HG03558 (cell line): ENCODE measurements around the gene MEF2B.
"Not testable (repeated sequence)": the region's sequence is repeated elsewhere in the genome, so short reads cannot be mapped to it uniquely, and the experiment has no call there.

Source experiments
- ATAC-seq: cut with Tn5 transposase; IDR thresholded peaks from one replicate; pipeline ENCODE4 v1.9.1; 2021; ENCODE audit warnings: moderate number of reproducible peaks; ENCODE audit not compliant: unreplicated experiment; ENCODE audit errors: extremely low read depth

The MEF2B gene

GRCh38 chr19:19160461-19161035 lies 9.5 kb downstream of the MEF2B start:
- ATAC-seq = no peak

- ATAC-seq = no peak
These were observed 10.5 kb downstream of the MEF2B start for GRCh38 chr19:19159534-19159933.

DNA sequence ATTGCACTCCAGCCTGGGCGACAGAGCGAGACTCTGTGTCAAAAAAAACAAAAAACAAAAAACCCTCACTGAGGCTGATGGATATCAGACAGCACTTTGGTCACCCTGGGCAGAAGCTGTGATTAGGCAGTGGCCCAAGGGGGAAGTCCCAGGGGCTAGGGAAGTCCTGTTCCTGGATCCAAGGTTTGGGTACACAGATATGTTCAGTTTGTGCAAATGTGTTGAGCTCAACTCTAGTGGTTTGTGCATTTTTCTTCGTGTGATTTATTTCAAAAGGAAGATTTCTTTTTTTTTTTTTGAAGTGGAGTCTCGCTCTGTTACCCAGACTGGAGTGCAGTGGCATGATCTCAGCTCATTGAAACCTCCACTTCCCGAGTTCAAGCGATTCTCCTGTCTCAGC lies 12.3 kb downstream of the MEF2B start:
- ATAC-seq = no peak

DNA sequence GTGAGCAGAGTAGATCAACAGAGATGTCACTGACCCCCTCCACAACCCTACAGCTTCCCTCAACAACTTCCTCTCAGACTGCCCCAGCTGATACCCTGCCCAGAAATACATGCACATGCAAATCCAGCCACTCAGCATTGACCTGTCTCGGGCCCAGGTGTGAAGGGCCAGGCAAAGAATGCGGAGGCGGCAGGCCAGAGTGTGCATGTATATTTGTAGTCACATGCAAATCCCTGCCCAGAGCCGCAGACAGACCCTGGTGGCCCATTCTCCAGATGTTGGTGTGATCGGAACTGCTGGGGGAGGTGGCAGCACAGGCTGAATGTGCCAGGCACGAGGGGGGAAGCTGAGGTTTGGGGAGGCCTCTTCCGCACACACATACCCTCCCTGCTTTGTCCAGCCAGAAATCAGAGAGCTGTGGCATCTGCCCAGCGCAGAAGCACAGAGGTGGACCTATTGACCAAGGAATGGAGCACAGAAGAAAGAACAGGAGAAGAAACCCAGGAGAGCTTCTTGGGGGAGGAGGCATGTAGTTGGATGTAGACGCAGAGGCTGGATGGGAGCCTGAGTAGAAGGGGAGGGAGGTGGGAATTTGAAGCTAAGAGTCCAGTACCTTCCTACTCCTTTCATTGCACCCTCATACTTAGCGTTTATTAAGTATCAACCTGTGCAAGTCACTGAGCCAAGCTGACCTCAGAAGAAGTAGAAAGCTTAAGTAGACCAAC lies 14.4 kb downstream of the MEF2B start:
- no peak for ATAC-seq

DNA sequence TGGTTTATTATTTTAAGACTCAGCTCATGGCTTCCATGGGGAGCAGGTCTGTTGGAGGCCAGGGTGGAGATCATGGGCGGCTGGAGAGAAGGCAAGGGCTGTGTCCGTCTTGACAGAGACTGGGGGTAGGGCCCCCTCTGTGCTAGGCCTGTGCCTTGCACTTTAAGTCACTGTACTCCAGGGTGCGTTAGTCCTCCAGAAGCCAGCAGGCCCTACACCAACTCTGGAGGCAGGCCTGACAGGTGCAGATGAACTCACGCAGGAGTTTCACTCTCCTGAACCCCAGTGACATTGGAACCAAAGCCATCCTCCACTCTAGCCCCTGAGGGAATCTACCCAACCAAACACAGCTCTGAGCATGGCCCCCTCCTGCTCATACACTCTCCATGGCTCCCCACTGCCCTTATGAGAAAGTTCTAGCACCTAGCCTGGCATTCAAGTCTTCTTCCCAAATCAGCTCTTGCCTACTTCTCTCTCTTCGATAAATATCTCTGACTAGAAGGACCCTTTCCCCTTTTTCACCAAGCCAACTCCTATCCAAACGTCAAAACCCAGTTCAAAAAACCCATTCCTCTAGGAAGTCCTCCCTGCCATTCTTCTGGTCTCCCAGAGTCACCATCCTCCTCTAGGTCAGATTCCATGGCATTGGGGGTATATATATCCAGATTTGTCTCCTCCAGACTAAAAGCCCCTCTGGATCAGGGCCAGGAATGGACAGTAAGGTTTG lies 15.1 kb downstream of the MEF2B start:
- ATAC-seq = no peak

DNA sequence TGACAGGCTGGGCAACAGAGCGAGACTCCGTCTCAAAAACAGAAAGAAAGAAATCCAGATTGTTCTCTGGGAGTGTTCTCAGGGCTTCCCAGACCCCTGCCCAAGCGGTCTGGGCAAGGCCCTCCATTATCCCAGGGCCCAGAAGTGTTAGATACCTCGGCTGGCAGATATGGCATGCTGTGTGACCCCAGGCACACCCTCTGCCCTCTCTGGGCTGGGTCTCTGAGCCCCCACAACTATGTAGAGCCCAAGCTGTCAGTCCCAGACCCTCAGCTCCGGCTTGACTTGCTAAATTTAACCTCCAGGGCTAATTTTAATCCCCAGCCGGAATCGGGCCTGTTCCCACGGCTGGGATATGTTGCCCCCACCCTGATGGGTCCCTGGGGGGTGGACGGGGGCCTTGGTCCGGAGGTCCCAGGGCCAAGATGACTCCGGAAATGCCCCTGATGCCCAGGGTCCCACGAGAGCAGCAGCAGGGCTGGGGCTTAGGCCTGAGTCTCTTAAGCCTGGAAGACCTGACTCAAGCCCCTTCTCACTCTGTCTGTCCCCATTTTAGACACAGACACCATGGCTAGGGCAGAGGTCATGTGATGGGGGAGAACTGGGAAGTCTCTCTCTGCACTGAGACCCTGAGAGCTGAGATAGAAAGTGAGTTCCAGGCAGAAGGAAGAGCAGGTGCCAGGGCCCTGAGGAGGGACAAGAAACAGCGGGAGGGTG lies 17.2 kb downstream of the MEF2B start:
- ATAC-seq = no peak

DNA sequence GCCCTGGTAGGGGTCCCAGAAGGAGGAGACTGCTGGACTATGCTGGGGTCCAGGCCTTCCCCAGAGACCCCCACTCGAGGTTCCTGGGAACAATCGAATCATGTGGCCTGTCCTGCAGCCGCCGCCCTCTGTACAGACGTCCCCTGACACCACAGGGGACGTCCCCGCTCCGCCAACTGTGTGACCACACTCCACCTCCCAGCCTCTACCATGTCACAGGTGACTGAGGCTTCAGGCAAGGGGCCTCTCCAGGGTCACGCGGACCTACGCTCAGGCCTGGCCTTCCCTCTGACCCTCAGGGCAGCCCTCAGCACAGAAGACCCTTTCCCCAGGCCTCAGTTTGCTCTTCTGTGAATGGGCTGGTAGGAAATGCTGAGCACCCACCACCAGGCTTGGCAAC lies 18.6 kb downstream of the MEF2B start:
- peak; percentile 45 for ATAC-seq

- ATAC-seq = no peak
These were observed 20.6 kb downstream of the MEF2B start for GRCh38 chr19:19149435-19149834.

- ATAC-seq = not testable (repeated sequence)
These were observed 21.6 kb downstream of the MEF2B start for GRCh38 chr19:19148504-19148903.

GRCh38 chr19:19147344-19147743 lies 22.7 kb downstream of the MEF2B start:
- no peak for ATAC-seq

GRCh38 chr19:19146865-19147264 lies 23.2 kb downstream of the MEF2B start:
- no peak for ATAC-seq

DNA sequence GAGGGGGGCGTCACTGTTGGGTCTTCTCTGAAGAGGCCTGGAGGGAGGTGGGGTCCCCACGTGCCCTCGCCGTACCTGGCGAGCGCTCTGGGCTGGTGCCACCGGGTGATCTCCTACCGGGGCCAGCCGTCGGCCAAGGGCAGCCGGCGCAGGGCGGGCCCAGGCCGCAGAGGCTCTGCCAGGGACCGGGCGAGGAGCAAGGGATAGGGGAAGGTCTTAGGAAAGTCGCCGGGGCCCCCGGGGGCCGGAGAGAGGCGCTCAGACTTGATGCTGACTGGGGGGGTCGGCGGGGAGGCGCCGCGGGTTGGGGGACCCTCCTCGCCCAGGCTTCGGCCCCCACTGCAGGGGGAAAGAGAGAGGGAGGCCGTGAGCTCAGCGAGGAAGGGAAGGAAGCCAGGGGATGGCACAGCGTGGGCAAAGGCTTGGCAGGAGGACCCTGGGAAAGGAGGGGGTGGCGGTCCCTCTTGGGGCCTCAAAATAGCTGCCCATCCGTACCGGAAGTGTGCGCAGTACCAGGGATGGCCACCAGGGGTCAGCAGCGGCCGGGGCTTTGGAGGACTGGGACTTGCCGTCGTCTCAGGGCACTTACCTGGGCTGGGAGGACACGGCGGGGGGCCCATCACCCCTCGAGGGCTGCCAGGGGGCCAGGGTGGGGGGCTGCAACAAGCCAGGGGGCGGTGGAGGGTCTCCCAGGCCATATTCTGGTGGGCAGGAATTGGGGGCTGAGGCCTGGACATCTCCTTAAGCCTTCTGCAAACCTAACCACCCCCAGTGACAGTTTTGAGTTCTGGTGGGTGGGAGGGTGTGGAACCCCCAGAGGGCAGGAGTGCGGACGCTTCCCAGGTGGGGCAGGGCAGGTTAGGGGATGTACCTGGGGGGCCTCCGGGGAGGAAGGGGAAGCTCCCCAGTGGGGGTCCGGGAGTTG lies 24.1 kb downstream of the MEF2B start:
- ATAC-seq = no peak

- no peak for ATAC-seq
These were observed 24.8 kb downstream of the MEF2B start for GRCh38 chr19:19145281-19145680.

DNA sequence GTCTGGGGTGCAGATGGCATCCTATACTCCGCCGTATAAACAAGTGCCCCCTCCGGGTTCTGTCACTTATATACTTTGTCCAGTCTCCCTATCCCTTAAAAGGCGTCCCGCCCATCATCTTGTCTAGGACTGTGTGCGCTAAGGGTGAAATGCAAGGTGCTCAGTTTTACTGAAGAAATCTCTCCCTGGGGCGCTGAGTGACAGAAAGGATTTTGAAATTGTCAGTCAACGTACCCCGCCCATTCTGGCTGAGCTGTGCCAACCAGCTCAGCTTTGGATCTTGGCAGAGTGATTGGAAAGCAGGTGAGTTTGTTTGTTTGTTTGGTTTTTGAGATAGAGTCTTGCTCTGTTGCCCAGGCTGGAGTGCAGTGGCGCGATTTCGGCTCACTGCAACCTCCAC lies 27.7 kb downstream of the MEF2B start:
- no peak for ATAC-seq

DNA sequence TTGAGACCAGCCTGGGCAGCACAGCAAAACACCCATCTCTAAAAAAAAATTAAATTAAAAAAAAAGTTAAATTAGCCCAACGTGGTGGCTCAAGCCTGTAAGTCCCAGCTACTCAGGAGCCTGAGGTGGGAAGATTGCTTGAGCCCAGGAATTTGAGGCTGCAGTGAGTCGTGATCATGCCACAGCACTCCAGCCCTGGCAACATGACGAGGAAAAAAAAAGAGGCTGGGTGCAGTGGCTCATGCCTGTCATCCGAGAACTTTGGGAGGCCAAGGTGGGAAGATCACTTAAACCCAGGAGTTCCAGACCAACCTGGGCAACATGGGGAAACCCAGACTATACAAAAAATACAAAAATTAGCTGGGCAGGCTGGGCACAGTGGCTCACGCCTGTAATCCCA lies 29.6 kb downstream of the MEF2B start:
- ATAC-seq = no peak

DNA sequence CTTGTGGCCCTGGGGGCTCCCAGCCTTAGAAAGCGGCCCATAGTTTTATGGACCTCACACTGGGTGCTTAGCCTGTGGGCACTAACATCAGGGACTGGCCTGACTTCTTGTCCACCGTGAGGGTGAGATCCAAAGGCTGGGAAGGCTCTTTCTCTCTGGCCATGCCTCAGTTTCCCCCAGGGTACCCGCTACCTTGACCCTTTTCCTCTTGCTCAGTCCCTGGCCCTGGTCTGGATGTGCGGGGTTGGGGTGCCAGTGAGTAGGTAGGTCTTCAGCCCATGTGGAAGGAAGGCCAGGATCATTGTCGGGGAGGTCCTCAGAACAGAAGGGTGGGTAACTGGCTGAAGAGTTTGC lies 30.2 kb downstream of the MEF2B start:
- no peak for ATAC-seq

DNA sequence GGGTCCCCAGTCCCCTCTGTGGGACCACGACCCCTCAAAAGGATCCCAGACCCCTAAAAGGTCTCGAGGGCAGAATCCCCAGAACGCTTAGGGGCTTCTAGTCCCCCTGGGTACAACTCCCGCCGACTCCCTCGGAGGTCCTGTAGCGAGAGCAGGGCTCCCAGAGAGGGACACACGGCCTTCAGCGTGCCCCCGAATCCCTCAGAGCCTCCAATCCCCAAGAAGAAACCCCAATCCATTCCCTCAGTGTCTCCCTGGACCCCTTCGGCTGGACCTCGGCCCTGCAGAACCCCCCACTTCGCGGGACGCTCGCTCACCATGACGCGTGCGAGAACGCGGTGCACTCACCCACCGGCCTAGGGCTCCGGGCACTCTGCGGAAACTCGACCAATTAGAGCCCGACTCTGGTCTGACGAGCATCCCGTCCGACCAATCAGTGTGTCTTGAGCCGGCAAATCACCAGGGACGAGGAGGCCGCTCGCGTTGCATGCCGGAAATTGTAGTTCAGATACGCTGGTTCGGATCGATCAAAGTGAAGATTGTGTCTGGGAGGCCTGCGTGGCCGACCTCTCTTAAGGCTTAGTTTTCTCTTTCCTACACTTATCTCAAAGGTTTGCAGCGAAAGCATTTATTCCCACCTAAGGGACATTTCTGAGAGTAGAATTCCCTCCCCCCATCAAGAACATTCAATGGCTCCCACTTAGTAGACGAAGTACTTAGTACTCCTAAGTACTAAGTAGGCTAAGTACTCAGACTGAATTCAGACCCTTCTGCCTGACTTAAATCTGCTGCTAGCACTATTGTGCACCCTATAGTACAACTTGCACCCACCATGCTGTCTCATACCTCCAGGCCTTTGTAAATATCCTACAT lies 31.7 kb downstream of the MEF2B start, which contains the start of gene TMEM161A:
TMEM161A (minus strand) TSS at position 370 of the 873 bp plus-strand sequence; CDS start at position 320, 50 bp downstream.
- peak; percentile 87 for ATAC-seq

DNA sequence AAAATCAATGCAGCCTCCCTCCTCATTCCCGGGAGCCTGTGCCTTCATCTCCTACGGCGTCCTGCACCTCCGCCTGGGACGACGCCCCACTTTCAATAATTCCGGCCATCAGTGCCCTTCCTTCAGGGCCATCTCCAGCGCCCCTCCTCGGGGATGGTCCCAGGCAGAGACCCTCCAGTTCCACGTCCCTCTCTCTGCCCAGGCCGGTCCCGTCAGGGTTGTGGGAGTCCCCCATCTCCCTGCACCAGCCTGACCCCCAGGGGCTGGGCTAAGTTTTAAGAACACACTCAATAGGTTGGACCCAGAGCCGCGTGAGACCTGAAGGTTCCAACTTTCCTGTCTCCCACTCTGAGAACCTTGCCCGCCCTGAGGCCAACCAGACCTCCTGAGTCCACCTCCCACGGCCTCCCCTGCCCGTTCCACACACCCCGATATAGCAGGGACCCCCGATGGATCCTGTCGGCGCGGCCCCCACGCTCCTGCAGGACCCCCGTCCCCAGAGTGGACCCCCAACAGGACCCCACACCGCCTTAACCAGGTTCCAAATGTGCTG lies 32.4 kb downstream of the MEF2B start:
- ATAC-seq = no peak

GRCh38 chr19:19135713-19136112 lies 34.4 kb downstream of the MEF2B start:
- ATAC-seq = not testable (repeated sequence)
